Esophagus muscularis mucosa (tissue), 4 donors: ENCODE measurements around the gene APOH. TPM values are rescaled to one million over a fixed set of nuclear protein-coding genes. Genes with fewer than 3 reads are reported as not detected.

Experiments
- DNase-seq: peaks from one replicate; pipeline ENCODE4 v3.0.0-alpha.2; 2017; ENCODE audit errors: extremely low spot score
- H3K27ac ChIP-seq, 4 donors: fragments of 200-600 bp; sonication (generic); replicated peaks in 1 of 4; 1 replicate in 3 of 4; 2 replicates in 1 of 4; pipeline ENCODE4 v1.5.1; 2016 to 2019; ENCODE audit warnings: mild to moderate bottlenecking in 1 of 4
- H3K27me3 ChIP-seq, 4 donors: fragments of 200-600 bp; sonication (generic); one replicate each; pipeline versions ENCODE4 v1.5.1 to v1.6.0; 2016 to 2019
- H3K36me3 ChIP-seq, 4 donors: fragments of 200-600 bp; sonication (generic); one replicate each; pipeline ENCODE4 v1.5.1; 2016 to 2019
- H3K4me1 ChIP-seq, 4 donors: fragments of 200-600 bp; sonication (generic); one replicate each; pipeline ENCODE4 v1.5.1; 2016 to 2019
- H3K4me3 ChIP-seq, 4 donors: fragments of 200-600 bp; sonication (generic); 1 replicate in 2 of 4; 2 replicates in 2 of 4; pipeline ENCODE4 v1.5.1; 2016 to 2019; ENCODE audit warnings: mild to moderate bottlenecking in 4 of 4, moderate library complexity in 1 of 4
- H3K9me3 ChIP-seq, 4 donors: fragments of 200-600 bp; sonication (generic); 1 replicate in 3 of 4; 2 replicates in 1 of 4; pipeline ENCODE4 v1.5.1; 2016 to 2019
- CTCF ChIP-seq, 3 experiments: fragments of 200-600 bp in 2 of 3; fragments of 450-650 bp in 1 of 3; sonication (generic) in 2 of 3; IDR thresholded peaks; one replicate each; pipeline ENCODE4 v1.5.1; 2017 to 2019; ENCODE audit warnings: antibody characterized with exemption in 3 of 3, mild to moderate bottlenecking in 2 of 3, moderate library complexity in 1 of 3
- EP300 ChIP-seq: sonication (generic); formaldehyde crosslinking; IDR thresholded peaks from one replicate; pipeline ENCODE4 v1.6.1; 2017; ENCODE audit warnings: antibody characterized with exemption
- POLR2A ChIP-seq: fragments of 450-650 bp; IDR thresholded peaks from one replicate; pipeline ENCODE4 v1.6.1; 2017; ENCODE audit warnings: antibody characterized with exemption, moderate library complexity, mild to moderate bottlenecking, low read depth
- POLR2AphosphoS5 ChIP-seq, 2 donors: sonication (generic); formaldehyde crosslinking; IDR thresholded peaks; one replicate each; pipeline ENCODE4 v1.6.1; 2017; ENCODE audit warnings: antibody characterized with exemption in 2 of 2
- WGBS: methylation state at CpG from one replicate; pipeline ENCODE4 v1.1.5; 2018; 5-methylcytosine and 5-hydroxymethylcytosine counted together
- intact Hi-C: fragments of 100-400 bp; cut with DNase I; formaldehyde crosslinking; loops from one replicate; pipeline ENCODE4 v1.15.1; 2023
- total RNA-seq, 4 donors: library from RNA; depleted of rRNA; stranded (reverse); fragments of >200 nt; gene quantifications; one replicate each; pipeline versions ENCODE4 v1.1.0 to v1.2.1, GENCODE V29; 2016

Gene APOH
- total RNA-seq, 4 donors from 2014 or later = not detected

- TF ChIP-seq CTCF (IDR thresholded peaks at IDR 0.05) (no peak), EP300 (no peak), POLR2AphosphoS5 (IDR thresholded peaks at IDR 0.05) (no peak), POLR2A (no peak)
- no peak overlapping the region for H3K4me3 ChIP-seq
- no peaks in the 10 kb centered on the region for H3K27me3 ChIP-seq
- intact Hi-C loops = no loop called here
- H3K9me3 ChIP-seq = peaks cover 0 to 7% (median 3%) of the 10 kb centered on the region in 4 donors
- no peak for DNase-seq
- no peak overlapping the region for H3K27ac ChIP-seq
- H3K36me3 ChIP-seq = no peaks in the 10 kb centered on the region
- H3K4me1 ChIP-seq = peaks cover 0 to 17% (median 11%) of the 10 kb centered on the region in 4 donors
Measured at GRCh38 chr17:66273586-66273848, 44.3 kb upstream of the APOH start.

GRCh38 chr17:66272811-66273585 is 43.8 kb upstream of the APOH start:
- Histone ChIP-seq H3K27ac (peak overlapping the region in 2 of 4 donors; percentile 23 to 30), H3K4me3 (no peak overlapping the region), H3K36me3 (no peaks in the 10 kb centered on the region), H3K9me3 (peaks cover 0 to 7% (median 3%) of the 10 kb centered on the region in 4 donors), H3K27me3 (no peaks in the 10 kb centered on the region), H3K4me1 (peaks cover 0 to 17% (median 11%) of the 10 kb centered on the region in 4 donors)
- intact Hi-C loops = no loop called here
- no peak for DNase-seq
- 41% methylated on average over 5 of the region's 5 CpGs for WGBS
- TF ChIP-seq POLR2AphosphoS5 (IDR thresholded peaks at IDR 0.05) (no peak), POLR2A (no peak), EP300 (no peak), CTCF (IDR thresholded peaks at IDR 0.05) (no peak)

- Histone ChIP-seq H3K9me3 (peaks cover 0 to 7% (median 3%) of the 10 kb centered on the region in 4 donors), H3K27ac (no peak overlapping the region), H3K4me3 (no peak overlapping the region), H3K36me3 (no peaks in the 10 kb centered on the region), H3K27me3 (no peaks in the 10 kb centered on the region), H3K4me1 (peaks cover 0 to 17% (median 11%) of the 10 kb centered on the region in 4 donors)
- 96% methylated on average over 3 of the region's 3 CpGs for WGBS
- no peak for DNase-seq
- intact Hi-C loops = no loop called here
- TF ChIP-seq POLR2AphosphoS5 (IDR thresholded peaks at IDR 0.05) = no peak
- TF ChIP-seq EP300 = no peak
- TF ChIP-seq CTCF (IDR thresholded peaks at IDR 0.05) = no peak
- no peak for TF ChIP-seq POLR2A
Measured at GRCh38 chr17:66271512-66271911, 42.3 kb upstream of the APOH start.

DNA sequence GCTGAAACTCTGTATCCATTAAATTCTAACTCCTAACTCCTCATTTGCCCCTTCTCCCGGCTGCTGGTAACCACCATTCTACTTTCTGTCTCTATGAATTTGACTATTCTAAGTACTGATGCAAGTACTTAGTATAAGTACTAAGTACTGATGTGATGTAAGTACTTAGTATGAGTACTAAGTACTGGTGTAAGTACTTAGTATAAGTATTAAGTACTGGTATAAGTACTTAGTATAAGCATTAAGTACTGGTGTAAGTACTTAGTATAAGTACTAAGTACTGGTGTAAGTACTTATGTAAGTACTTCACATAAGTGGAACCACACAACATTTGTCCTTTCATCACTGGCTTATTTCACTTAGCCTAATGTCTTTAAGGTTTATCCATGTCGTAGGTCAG is 40.9 kb upstream of the APOH start:
- no peak overlapping the region for H3K27ac ChIP-seq
- no peaks in the 10 kb centered on the region for H3K36me3 ChIP-seq
- H3K27me3 ChIP-seq = no peaks in the 10 kb centered on the region
- intact Hi-C loops = no loop called here
- TF ChIP-seq CTCF (IDR thresholded peaks at IDR 0.05) (no peak), POLR2AphosphoS5 (IDR thresholded peaks at IDR 0.05) (no peak), POLR2A (no peak), EP300 (no peak)
- peaks cover 0 to 17% (median 11%) of the 10 kb centered on the region in 4 donors for H3K4me1 ChIP-seq
- H3K9me3 ChIP-seq = peaks cover 0 to 7% (median 3%) of the 10 kb centered on the region in 4 donors
- DNase-seq = no peak
- H3K4me3 ChIP-seq = no peak overlapping the region
- 93% methylated on average over 2 of the region's 2 CpGs for WGBS
